HCT116 (cell line): Measurements from ENCODE around the gene FADS6. TPM values are rescaled to one million over a fixed set of nuclear protein-coding genes. Genes with fewer than 3 reads are reported as not detected.
A peak's percentile ranks its signal among the peaks of the same experiment; 100 is the strongest.

Experiments used
- ATAC-seq: fragments of 200-7000 bp; cut with Tn5 transposase; 2 replicates; pipeline ENCODE4 v1.9.1; 2020; ENCODE audit warnings: mild to moderate bottlenecking, moderate library complexity
- BruUV-seq: library from RNA; stranded (reverse); fragments of 400-500 nt; replicated peaks from 2 replicates; lab custom pipeline; 2021; lab: Mats Ljungman, UMichigan
- CTCF ChIA-PET: fragments of 300-600 bp; sonication (Branson Sonifier 250); formaldehyde crosslinking; loops from one replicate; lab custom pipeline; 2021; ENCODE audit warnings: antibody characterized with exemption; lab: Charles Lee
- POLR2A ChIA-PET: fragments of 300-600, 350-600 bp; sonication (Branson Sonifier 250); formaldehyde crosslinking; loops from one replicate; lab custom pipeline; 2021; ENCODE audit warnings: antibody characterized with exemption; lab: Charles Lee
- RAD21 ChIA-PET, 2 experiments: fragments of 300-600 bp; sonication (Branson Sonifier 250); formaldehyde crosslinking; loops; one replicate each; lab custom pipeline; 2023; ENCODE audit warnings: low total read pairs in 2 of 2; ENCODE audit not compliant: uncharacterized antibody in 2 of 2, unreplicated experiment in 2 of 2, low non-redundant PET in 1 of 2; lab: Charles Lee
- DNase-seq: peaks from one replicate; pipeline ENCODE4 v3.0.0-alpha.2; 2010; ENCODE audit warnings: low read depth, low spot score
- H2AFZ ChIP-seq: fragments of 200-600 bp; shearing (Covaris generic), sonication (generic); 2 replicates; pipeline ENCODE4 v1.6.1; 2017; ENCODE audit warnings: low read depth, mixed run types, mixed read lengths, antibody characterized with exemption, low read length; ENCODE audit not compliant: poor library complexity, severe bottlenecking
- H3K27ac ChIP-seq: 2 replicates; pipeline ENCODE4 v1.5.1; 2012; ENCODE audit warnings: low read depth, low read length
- H3K27me3 ChIP-seq: fragments of 200-600 bp; sonication (generic); 2 replicates; pipeline ENCODE4 v1.6.1; 2016; ENCODE audit warnings: mixed run types, low read length, mixed read lengths; ENCODE audit not compliant: insufficient read depth
- H3K36me3 ChIP-seq, 2 experiments: fragments of 200-500 bp in 1 of 2; fragments of 200-600 bp in 1 of 2; sonication (Bioruptor generic) in 1 of 2; sonication (generic) in 1 of 2; 2 replicates each; pipeline versions ENCODE4 v1.5.1 to v1.6.1; 2014 to 2016; ENCODE audit warnings: low read length in 2 of 2, inconsistent platforms in 1 of 2, mixed read lengths in 1 of 2, mixed run types in 1 of 2; ENCODE audit not compliant: insufficient read depth in 2 of 2, control insufficient read depth in 1 of 2
- H3K4me1 ChIP-seq, 2 experiments: fragments of 200-600 bp in 1 of 2; sonication (generic) in 1 of 2; 2 replicates each; pipeline versions ENCODE4 v1.5.1 to v1.6.1; 2012 to 2017; ENCODE audit warnings: low read length in 2 of 2, inconsistent platforms in 1 of 2, mild to moderate bottlenecking in 1 of 2, mixed read lengths in 1 of 2, mixed run types in 1 of 2, moderate library complexity in 1 of 2; ENCODE audit not compliant: insufficient read depth in 2 of 2, control insufficient read depth in 1 of 2
- H3K4me2 ChIP-seq: fragments of 200-600 bp; sonication (generic); 2 replicates; pipeline ENCODE4 v1.6.1; 2017; ENCODE audit warnings: mixed run types, low read length, mixed read lengths
- H3K4me3 ChIP-seq, 2 experiments: fragments of 200-600 bp in 1 of 2; sonication (generic) in 1 of 2; replicated peaks in 1 of 2; 2 replicates each; pipeline ENCODE4 v1.5.1; 2011 to 2016; ENCODE audit warnings: low read length in 2 of 2, control low read depth in 1 of 2, low read depth in 1 of 2, mild to moderate bottlenecking in 1 of 2, mixed read lengths in 1 of 2, mixed run types in 1 of 2
- H3K79me2 ChIP-seq: fragments of 200-600 bp; sonication (generic); 2 replicates; pipeline ENCODE4 v1.6.1; 2017; ENCODE audit warnings: mild to moderate bottlenecking, mixed run types, low read length, moderate library complexity, mixed read lengths; ENCODE audit not compliant: insufficient read depth
- H3K9ac ChIP-seq: fragments of 200-600 bp; sonication (generic); 2 replicates; pipeline ENCODE4 v1.6.1; 2016; ENCODE audit warnings: low read length, mixed read lengths
- H3K9me2 ChIP-seq: fragments of 200-600 bp; sonication (generic), shearing (Covaris generic); 2 replicates; pipeline ENCODE4 v1.6.1; 2017; ENCODE audit warnings: mixed run types, mild to moderate bottlenecking, moderate library complexity; ENCODE audit not compliant: insufficient read depth
- H3K9me3 ChIP-seq, 2 experiments: fragments of 200-500 bp in 1 of 2; fragments of 200-600 bp in 1 of 2; sonication (Bioruptor generic) in 1 of 2; sonication (generic) in 1 of 2; 2 replicates each; pipeline ENCODE4 v1.6.1; 2014 to 2017; ENCODE audit warnings: low read length in 2 of 2, mixed read lengths in 2 of 2, inconsistent platforms in 1 of 2, low read depth in 1 of 2, mild to moderate bottlenecking in 1 of 2, mixed run types in 1 of 2, moderate library complexity in 1 of 2; ENCODE audit not compliant: control insufficient read depth in 1 of 2, insufficient read depth in 1 of 2
- H4K20me1 ChIP-seq: fragments of 200-600 bp; sonication (generic), shearing (Covaris generic); 2 replicates; pipeline ENCODE4 v1.6.1; 2017; ENCODE audit warnings: mixed run types, mild to moderate bottlenecking, moderate library complexity; ENCODE audit not compliant: insufficient read depth
- ATF3 ChIP-seq: IDR thresholded peaks from 2 replicates; pipeline ENCODE4 v1.6.1; 2012
- CBX3 ChIP-seq: IDR thresholded peaks from 2 replicates; pipeline ENCODE4 v1.6.1; 2012; ENCODE audit warnings: low read depth
- EGR1 ChIP-seq: IDR thresholded peaks from 2 replicates; pipeline ENCODE4 v1.6.1; 2012; ENCODE audit warnings: low read depth
- POLR2A ChIP-seq: IDR thresholded peaks from 2 replicates; pipeline ENCODE4 v1.7.0; 2011; ENCODE audit warnings: borderline replicate concordance; ENCODE audit not compliant: insufficient read depth, insufficient read length; ENCODE audit errors: extremely low read depth
- SRF ChIP-seq: IDR thresholded peaks from 2 replicates; pipeline ENCODE4 v1.6.1; 2012; ENCODE audit warnings: low read depth
- TCF7L2 ChIP-seq: IDR thresholded peaks from 2 replicates; pipeline ENCODE4 v1.7.0; 2011; ENCODE audit warnings: borderline replicate concordance, inconsistent platforms; ENCODE audit not compliant: insufficient read depth, insufficient read length; ENCODE audit errors: extremely low read depth
- YY1 ChIP-seq: IDR thresholded peaks from 2 replicates; pipeline ENCODE4 v1.6.1; 2011; ENCODE audit warnings: low read length, low read depth, moderate library complexity, mild to moderate bottlenecking; ENCODE audit not compliant: insufficient replicate concordance; ENCODE audit errors: extremely low read depth
- ZNF274 ChIP-seq: fragments of 200-500 bp; sonication (Bioruptor generic); IDR thresholded peaks from 2 replicates; pipeline ENCODE4 v1.6.1; 2014; ENCODE audit warnings: mild to moderate bottlenecking, low read depth, low read length, inconsistent platforms
- intact Hi-C: fragments of 100-400 bp; cut with micrococcal nuclease; formaldehyde crosslinking; loops from 2 replicates; pipeline ENCODE4 v1.10.0; 2022
- total RNA-seq: library from RNA; stranded (reverse); gene quantifications from one replicate; pipeline ENCODE4 v1.2.1, GENCODE V29; 2021; ENCODE audit not compliant: unreplicated experiment
- TF ChIP-seq, protein P1 (sequence below): IDR thresholded peaks from 2 replicates; pipeline ENCODE4 v1.6.1; 2012; ENCODE audit warnings: low read depth

FADS6 gene
- total RNA-seq, 1 experiment from 2014 or later: not detected

DNA sequence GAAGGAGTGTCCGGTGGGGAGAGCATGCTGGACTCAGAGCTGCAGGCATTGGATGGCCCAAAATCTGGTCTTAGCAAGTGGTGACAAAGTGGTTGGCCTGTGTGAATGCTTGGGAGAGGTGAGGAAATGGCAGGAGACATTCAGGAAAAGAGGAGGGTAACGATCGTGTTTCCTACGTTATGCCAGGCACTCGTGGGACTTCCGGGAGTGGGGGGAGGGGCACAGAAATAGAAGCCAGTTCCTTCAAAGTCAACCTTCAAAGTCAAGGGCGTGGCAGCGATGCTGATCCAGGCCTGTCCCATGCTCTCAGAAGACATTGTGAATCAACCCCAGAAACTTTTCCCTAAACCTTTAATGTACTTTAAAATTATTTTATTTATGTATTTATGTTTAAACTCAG lies 46.1 kb upstream of the FADS6 start:
- Histone ChIP-seq H3K9me2 (no peaks in the 10 kb centered on the region), H3K9me3 (no peaks in the 10 kb centered on the region), H3K79me2 (no peaks in the 10 kb centered on the region)
- TF ChIP-seq, protein P1, sequence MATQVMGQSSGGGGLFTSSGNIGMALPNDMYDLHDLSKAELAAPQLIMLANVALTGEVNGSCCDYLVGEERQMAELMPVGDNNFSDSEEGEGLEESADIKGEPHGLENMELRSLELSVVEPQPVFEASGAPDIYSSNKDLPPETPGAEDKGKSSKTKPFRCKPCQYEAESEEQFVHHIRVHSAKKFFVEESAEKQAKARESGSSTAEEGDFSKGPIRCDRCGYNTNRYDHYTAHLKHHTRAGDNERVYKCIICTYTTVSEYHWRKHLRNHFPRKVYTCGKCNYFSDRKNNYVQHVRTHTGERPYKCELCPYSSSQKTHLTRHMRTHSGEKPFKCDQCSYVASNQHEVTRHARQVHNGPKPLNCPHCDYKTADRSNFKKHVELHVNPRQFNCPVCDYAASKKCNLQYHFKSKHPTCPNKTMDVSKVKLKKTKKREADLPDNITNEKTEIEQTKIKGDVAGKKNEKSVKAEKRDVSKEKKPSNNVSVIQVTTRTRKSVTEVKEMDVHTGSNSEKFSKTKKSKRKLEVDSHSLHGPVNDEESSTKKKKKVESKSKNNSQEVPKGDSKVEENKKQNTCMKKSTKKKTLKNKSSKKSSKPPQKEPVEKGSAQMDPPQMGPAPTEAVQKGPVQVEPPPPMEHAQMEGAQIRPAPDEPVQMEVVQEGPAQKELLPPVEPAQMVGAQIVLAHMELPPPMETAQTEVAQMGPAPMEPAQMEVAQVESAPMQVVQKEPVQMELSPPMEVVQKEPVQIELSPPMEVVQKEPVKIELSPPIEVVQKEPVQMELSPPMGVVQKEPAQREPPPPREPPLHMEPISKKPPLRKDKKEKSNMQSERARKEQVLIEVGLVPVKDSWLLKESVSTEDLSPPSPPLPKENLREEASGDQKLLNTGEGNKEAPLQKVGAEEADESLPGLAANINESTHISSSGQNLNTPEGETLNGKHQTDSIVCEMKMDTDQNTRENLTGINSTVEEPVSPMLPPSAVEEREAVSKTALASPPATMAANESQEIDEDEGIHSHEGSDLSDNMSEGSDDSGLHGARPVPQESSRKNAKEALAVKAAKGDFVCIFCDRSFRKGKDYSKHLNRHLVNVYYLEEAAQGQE: no peak
- peak; percentile 16 for TF ChIP-seq TCF7L2
- TF ChIP-seq, all 23 proteins: peak for 1
- intact Hi-C loops: no loop called here
- ChIA-PET RAD21 (no interaction called here), POLR2A (interaction anchor here (1.5 kb wide), 1 partner anchor 66 kb away, joined by 3 read pairs; the partner anchor contains the start of gene FDXR), CTCF (interaction anchor here (1.0 to 1.4 kb wide), 2 partner anchors 18 to 22 kb away, joined by 3 to 5 read pairs; no protein-coding TSS in a partner anchor)
- Histone ChIP-seq H3K4me2 (no peak overlapping the region), H3K36me3 (no peaks in the 10 kb centered on the region), H3K9ac (no peak overlapping the region), H2AFZ (no peak overlapping the region), H4K20me1 (no peaks in the 10 kb centered on the region), H3K27me3 (peaks cover 4% of the 10 kb centered on the region; the same call in 1 of the 2 replicates), H3K4me3 (no peak overlapping the region), H3K27ac (no peak overlapping the region), H3K4me1 (peaks cover 12 to 16% of the 10 kb centered on the region in 2 experiments)
- DNase-seq (no peak), ATAC-seq (no peak)
- no TSS peak for BruUV-seq

DNA sequence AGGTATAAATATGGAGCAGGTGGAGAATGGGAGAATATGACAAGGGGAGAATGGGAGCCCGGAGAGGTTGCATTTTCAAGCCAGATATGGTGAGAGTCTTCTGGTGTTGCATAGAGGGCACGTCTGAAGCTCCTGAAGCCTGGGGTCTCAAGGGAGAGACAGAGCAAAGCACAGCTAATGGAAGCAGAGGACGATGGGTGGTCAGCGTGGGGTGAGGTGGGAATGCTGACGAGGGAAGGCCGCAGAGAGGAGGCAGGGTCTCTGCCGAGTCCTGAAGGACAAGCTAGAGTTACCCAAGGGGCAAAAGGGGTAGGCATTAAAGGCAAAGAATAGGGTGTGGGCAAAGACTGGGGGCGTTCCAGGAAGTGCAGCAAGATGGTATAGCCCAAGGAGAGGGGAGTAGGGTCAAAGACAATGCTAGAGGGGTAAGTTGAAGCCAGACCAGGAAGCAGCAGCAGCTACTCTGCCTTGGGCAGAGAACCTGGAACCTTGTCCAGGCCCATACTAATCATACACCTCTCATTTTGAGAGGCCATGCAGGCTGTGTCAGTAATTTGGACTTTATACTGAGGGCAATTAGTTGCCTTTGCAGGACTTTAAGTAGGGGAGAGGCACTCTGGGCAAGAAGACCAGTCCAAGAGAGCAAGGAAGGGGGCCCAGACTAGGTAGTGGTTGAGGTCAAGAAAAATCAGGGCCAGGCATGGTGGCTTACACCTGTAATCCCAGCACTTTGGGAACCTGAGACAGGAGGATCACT lies 44.9 kb upstream of the FADS6 start:
- H3K4me1 ChIP-seq: peaks cover under 1 to 4% of the 10 kb centered on the region in 2 experiments; a peak in 3 of 4 replicates
- H3K27ac ChIP-seq: no peak overlapping the region
- no peak overlapping the region for H2AFZ ChIP-seq
- no peaks in the 10 kb centered on the region for H3K79me2 ChIP-seq
- ChIA-PET RAD21 (no interaction called here), POLR2A (interaction anchor here (1.5 kb wide), 1 partner anchor 65 kb away, joined by 3 read pairs; the partner anchor contains the start of gene FDXR), CTCF (interaction anchor here (1.4 kb wide), 1 partner anchor 23 kb away, joined by 5 read pairs; no protein-coding TSS in a partner anchor)
- intact Hi-C loops: no loop called here
- no peak overlapping the region for H3K4me2 ChIP-seq
- BruUV-seq: no TSS peak
- H3K9me2 ChIP-seq: no peaks in the 10 kb centered on the region
- H3K27me3 ChIP-seq: peaks cover 4% of the 10 kb centered on the region; the same call in 1 of the 2 replicates
- H3K4me3 ChIP-seq: no peak overlapping the region
- ATAC-seq (no peak), DNase-seq (no peak)
- H3K9ac ChIP-seq: no peak overlapping the region
- H3K9me3 ChIP-seq: no peaks in the 10 kb centered on the region
- H3K36me3 ChIP-seq: no peaks in the 10 kb centered on the region
- H4K20me1 ChIP-seq: no peaks in the 10 kb centered on the region
- TF ChIP-seq, protein P1: no peak
- no peak for TF ChIP-seq ATF3
- TF ChIP-seq YY1: no peak
- no peak for TF ChIP-seq CBX3
- TF ChIP-seq POLR2A: no peak
- no peak for TF ChIP-seq ZNF274
- no peak for TF ChIP-seq EGR1
- no peak for TF ChIP-seq SRF
- TF ChIP-seq TCF7L2: no peak
